AG10803 (cell line): ENCODE data around the gene AHDC1.

ENCODE experiments used
- DNase-seq: peaks from one replicate; pipeline ENCODE4 v3.0.0; 2010; ENCODE audit warnings: low read depth
- H3K4me3 ChIP-seq: 2 replicates; pipeline ENCODE4 v1.5.1; 2011; ENCODE audit warnings: mild to moderate bottlenecking, low read length, control low read depth
- CTCF ChIP-seq: conservative IDR thresholded peaks from 2 replicates; pipeline ENCODE4 v1.5.1; 2011; ENCODE audit warnings: mild to moderate bottlenecking, low read length, control low read depth, inconsistent platforms

AHDC1 gene

GRCh38 chr1:27548858-27549719 is 54.9 kb downstream of the AHDC1 start:
- DNase-seq: no peak
- TF ChIP-seq CTCF: no peak
- H3K4me3 ChIP-seq: no peak overlapping the region

GRCh38 chr1:27548136-27548853 is 55.6 kb downstream of the AHDC1 start:
- H3K4me3 ChIP-seq: no peak overlapping the region
- no peak for TF ChIP-seq CTCF
- no peak for DNase-seq

GRCh38 chr1:27547220-27548116 is 56.5 kb downstream of the AHDC1 start:
- DNase-seq: no peak
- no peak overlapping the region for H3K4me3 ChIP-seq
- no peak for TF ChIP-seq CTCF

GRCh38 chr1:27545876-27546275 is 58.1 kb downstream of the AHDC1 start:
- DNase-seq: no peak
- no peak for TF ChIP-seq CTCF

GRCh38 chr1:27545271-27545670 is 58.7 kb downstream of the AHDC1 start:
- DNase-seq: peak; percentile 87
- no peak overlapping the region for H3K4me3 ChIP-seq
- TF ChIP-seq CTCF: no peak

More at GRCh38 chr1:27545876-27546275, 58.1 kb downstream of the AHDC1 start:
- no peak overlapping the region for H3K4me3 ChIP-seq

- no peak overlapping the region for H3K4me3 ChIP-seq
- TF ChIP-seq CTCF: no peak
- DNase-seq: peak; percentile 58
Observed at GRCh38 chr1:27544834-27545233, 59.1 kb downstream of the AHDC1 start.
